ENCODE results near the gene CPN2. TPM values are rescaled to one million over a fixed set of nuclear protein-coding genes. Genes with fewer than 3 reads are reported as not detected.

The CPN2 gene
- total RNA-seq, 1 experiment from 2014 or later, result 0.09 TPM

DNA sequence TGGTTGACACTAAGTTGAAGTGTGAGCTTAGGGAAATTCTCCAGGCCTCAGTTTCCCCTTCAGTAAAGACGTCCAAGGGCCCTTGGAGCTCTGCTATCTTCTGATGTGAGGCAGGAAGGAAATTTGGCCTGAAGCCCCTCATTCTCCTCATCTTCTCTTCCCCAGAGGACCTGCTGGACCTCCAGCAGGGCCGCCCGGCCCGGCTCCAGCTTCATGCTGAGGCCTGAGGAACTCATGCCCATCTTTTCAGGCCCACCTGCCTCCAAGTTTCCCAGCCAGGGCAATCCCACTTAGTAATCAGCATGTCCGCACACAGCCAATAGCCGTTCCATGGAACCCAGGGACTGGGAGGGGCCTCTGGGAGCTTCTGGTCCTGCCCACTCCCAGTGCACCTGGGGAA lies 14.4 kb upstream of the CPN2 start:
- Mint-ChIP-seq H3K4me3 (no peak overlapping the region), H3K9me3 (no peaks in the 10 kb centered on the region), H3K36me3 (no peaks in the 10 kb centered on the region), H3K27me3 (ENCODE audit: low read depth) (peaks cover 16% of the 10 kb centered on the region), H3K4me1 (peaks cover 21% of the 10 kb centered on the region), H3K27ac (no peak overlapping the region)
- TF ChIP-seq ZNF423 (CRISPR knock-in tag; IDR thresholded peaks at IDR 0.05) (no peak), RORB (CRISPR knock-in tag; IDR thresholded peaks at IDR 0.05) (no peak), SMAD4 (CRISPR knock-in tag; IDR thresholded peaks at IDR 0.05) (no peak), ZNF263 (CRISPR knock-in tag; IDR thresholded peaks at IDR 0.05; ENCODE audit: low read depth) (no peak), SOX15 (CRISPR knock-in tag; IDR thresholded peaks at IDR 0.05) (no peak), ZNF317 (CRISPR knock-in tag; IDR thresholded peaks at IDR 0.05; ENCODE audit: borderline replicate concordance, low read depth) (no peak), ZNF416 (CRISPR knock-in tag; IDR thresholded peaks at IDR 0.05) (no peak), GABPB1 (CRISPR knock-in tag; IDR thresholded peaks at IDR 0.05) (no peak), JAZF1 (CRISPR knock-in tag; IDR thresholded peaks at IDR 0.05) (no peak), RELA (CRISPR knock-in tag; IDR thresholded peaks at IDR 0.05; ENCODE audit: borderline replicate concordance) (no peak), TP53 (CRISPR knock-in tag; IDR thresholded peaks at IDR 0.05) (no peak), FOXJ3 (CRISPR knock-in tag; IDR thresholded peaks at IDR 0.05; ENCODE audit: borderline replicate concordance) (no peak)
- TF ChIP-seq, protein P1, sequence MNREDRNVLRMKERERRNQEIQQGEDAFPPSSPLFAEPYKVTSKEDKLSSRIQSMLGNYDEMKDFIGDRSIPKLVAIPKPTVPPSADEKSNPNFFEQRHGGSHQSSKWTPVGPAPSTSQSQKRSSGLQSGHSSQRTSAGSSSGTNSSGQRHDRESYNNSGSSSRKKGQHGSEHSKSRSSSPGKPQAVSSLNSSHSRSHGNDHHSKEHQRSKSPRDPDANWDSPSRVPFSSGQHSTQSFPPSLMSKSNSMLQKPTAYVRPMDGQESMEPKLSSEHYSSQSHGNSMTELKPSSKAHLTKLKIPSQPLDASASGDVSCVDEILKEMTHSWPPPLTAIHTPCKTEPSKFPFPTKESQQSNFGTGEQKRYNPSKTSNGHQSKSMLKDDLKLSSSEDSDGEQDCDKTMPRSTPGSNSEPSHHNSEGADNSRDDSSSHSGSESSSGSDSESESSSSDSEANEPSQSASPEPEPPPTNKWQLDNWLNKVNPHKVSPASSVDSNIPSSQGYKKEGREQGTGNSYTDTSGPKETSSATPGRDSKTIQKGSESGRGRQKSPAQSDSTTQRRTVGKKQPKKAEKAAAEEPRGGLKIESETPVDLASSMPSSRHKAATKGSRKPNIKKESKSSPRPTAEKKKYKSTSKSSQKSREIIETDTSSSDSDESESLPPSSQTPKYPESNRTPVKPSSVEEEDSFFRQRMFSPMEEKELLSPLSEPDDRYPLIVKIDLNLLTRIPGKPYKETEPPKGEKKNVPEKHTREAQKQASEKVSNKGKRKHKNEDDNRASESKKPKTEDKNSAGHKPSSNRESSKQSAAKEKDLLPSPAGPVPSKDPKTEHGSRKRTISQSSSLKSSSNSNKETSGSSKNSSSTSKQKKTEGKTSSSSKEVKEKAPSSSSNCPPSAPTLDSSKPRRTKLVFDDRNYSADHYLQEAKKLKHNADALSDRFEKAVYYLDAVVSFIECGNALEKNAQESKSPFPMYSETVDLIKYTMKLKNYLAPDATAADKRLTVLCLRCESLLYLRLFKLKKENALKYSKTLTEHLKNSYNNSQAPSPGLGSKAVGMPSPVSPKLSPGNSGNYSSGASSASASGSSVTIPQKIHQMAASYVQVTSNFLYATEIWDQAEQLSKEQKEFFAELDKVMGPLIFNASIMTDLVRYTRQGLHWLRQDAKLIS (CRISPR knock-in tag; IDR thresholded peaks at IDR 0.05; ENCODE audit: borderline replicate concordance), result no peak
- TF ChIP-seq, protein P2, sequence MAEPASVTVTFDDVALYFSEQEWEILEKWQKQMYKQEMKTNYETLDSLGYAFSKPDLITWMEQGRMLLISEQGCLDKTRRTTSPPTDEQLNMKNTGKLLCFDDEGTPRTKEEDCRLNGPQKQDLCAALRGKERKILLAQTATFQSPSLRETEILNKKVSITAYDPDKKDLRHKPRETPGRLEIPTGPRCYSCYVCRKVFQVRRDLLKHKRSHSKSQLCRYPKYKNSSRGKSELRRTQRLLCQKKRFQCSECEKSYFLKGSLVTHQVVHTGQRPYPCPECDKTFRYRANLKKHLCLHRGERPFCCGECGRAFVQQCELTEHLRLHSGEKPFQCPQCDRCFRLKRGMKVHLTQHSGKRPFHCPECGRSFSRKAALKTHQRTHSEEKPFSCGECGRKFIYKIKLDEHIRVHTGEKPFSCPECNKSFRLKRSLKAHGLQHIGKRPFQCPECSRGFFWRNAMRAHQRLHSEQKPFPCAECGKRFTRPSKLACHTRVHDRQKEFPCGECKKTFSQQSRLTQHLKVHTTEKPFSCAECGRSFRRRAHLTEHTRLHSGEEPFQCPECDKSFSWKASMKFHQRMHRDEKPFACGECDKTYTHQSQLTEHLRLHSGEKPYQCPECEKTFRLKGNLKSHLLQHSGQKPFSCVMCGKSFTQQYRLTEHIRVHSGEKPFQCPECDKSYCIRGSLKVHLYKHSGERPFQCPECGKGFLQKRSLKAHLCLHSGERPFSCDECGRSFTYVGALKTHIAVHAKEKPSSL (CRISPR knock-in tag; conservative IDR thresholded peaks at IDR 0.05), result no peak
- TF ChIP-seq, protein P3, sequence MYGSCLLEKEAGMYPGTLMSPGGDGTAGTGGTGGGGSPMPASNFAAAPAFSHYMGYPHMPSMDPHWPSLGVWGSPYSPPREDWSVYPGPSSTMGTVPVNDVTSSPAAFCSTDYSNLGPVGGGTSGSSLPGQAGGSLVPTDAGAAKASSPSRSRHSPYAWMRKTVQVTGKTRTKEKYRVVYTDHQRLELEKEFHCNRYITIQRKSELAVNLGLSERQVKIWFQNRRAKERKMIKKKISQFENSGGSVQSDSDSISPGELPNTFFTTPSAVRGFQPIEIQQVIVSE (CRISPR knock-in tag; IDR thresholded peaks at IDR 0.05; ENCODE audit: borderline replicate concordance), result no peak
- TF ChIP-seq, protein P4, sequence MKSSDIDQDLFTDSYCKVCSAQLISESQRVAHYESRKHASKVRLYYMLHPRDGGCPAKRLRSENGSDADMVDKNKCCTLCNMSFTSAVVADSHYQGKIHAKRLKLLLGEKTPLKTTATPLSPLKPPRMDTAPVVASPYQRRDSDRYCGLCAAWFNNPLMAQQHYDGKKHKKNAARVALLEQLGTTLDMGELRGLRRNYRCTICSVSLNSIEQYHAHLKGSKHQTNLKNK (CRISPR knock-in tag; IDR thresholded peaks at IDR 0.05), result no peak
- TF ChIP-seq, protein P5, sequence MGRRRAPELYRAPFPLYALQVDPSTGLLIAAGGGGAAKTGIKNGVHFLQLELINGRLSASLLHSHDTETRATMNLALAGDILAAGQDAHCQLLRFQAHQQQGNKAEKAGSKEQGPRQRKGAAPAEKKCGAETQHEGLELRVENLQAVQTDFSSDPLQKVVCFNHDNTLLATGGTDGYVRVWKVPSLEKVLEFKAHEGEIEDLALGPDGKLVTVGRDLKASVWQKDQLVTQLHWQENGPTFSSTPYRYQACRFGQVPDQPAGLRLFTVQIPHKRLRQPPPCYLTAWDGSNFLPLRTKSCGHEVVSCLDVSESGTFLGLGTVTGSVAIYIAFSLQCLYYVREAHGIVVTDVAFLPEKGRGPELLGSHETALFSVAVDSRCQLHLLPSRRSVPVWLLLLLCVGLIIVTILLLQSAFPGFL (CRISPR knock-in tag; IDR thresholded peaks at IDR 0.05; ENCODE audit: borderline replicate concordance), result no peak
- TF ChIP-seq, protein P6, sequence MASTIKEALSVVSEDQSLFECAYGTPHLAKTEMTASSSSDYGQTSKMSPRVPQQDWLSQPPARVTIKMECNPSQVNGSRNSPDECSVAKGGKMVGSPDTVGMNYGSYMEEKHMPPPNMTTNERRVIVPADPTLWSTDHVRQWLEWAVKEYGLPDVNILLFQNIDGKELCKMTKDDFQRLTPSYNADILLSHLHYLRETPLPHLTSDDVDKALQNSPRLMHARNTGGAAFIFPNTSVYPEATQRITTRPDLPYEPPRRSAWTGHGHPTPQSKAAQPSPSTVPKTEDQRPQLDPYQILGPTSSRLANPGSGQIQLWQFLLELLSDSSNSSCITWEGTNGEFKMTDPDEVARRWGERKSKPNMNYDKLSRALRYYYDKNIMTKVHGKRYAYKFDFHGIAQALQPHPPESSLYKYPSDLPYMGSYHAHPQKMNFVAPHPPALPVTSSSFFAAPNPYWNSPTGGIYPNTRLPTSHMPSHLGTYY (CRISPR knock-in tag; IDR thresholded peaks at IDR 0.05), result no peak
- POLR2A ChIA-PET, result no interaction called here
- CTCF ChIA-PET, result interaction anchor here (1.1 to 1.5 kb wide), 3 partner anchors 21 to 107 kb away, joined by 3 to 7 read pairs (median 5); no protein-coding TSS in a partner anchor
- DNase-seq (ENCODE audit: low spot score), result no peak
- ATAC-seq, result no peak

Data from WTC11 (cell line).